ENCODE data around the gene SECTM1. TPM values are rescaled to one million over a fixed set of nuclear protein-coding genes. Genes with fewer than 3 reads are reported as not detected.
"Not testable (repeated sequence)": the region's sequence is repeated elsewhere in the genome, so short reads cannot be mapped to it uniquely, and the experiment has no call there.

Gene SECTM1
- total RNA-seq, 2 experiments from 2014 or later: 18.3 to 18.5 TPM

DNA sequence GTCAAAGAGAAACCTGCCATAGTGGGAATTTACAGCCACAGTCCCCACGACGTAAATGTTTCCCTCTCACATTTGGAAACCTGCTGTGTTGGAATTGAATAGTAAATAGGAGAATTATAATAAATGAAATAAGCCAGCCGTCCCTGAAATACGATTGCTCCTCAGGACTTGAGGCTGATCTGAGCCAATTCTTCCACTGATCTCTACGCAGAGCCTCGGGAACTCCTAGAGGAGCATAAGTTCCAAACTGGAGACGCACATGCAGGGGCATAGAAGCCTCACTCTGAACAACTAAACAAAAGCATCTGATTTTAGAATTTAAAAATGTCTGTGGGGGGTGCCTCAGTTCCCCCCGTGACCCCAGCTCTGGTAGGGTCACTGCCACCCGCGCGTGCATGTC lies 15.3 kb upstream of the SECTM1 start:
- ChIA-PET POLR2A (no interaction called here), CTCF (interaction anchor here (0.6 to 1.9 kb wide), 2 partner anchors 48 to 311 kb away, joined by 3 to 6 read pairs; partner anchors contain the start of gene DCXR)
- peaks cover 12% of the 10 kb centered on the region for H3K27me3 Mint-ChIP-seq
- no peak for DNase-seq
- no peak overlapping the region for H3K27ac Mint-ChIP-seq
- no peaks in the 10 kb centered on the region for H3K36me3 Mint-ChIP-seq (ENCODE audit: low read depth)
- peaks cover 12% of the 10 kb centered on the region for H3K4me1 Mint-ChIP-seq
- no peak overlapping the region for H3K4me3 Mint-ChIP-seq
- H3K9me3 Mint-ChIP-seq: no peaks in the 10 kb centered on the region

DNA sequence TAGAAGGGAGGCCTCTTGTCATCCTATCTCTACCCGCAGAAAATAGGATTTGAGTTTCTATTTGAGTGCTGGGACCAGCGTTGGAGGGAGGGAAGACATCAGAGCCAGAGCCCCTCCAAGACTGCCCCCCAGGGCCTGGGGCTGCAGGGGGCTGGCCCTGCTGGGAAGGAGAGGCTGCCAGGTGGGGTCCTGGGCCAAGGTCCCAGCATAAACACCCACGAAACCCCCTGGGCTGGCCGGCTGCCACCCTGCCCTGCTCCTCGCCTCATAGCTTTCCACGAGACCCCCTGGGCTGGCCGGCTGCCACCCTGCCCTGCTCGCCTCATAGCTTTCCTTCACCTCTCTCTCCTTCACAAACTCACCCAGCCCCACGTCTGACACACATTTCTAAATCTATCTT lies 14.9 kb upstream of the SECTM1 start:
- no peak for DNase-seq
- ChIA-PET CTCF (interaction anchor here (0.6 to 1.9 kb wide), 2 partner anchors 47 to 311 kb away, joined by 3 to 6 read pairs; partner anchors contain the start of gene DCXR), POLR2A (no interaction called here)
- Mint-ChIP-seq H3K4me1 (peaks cover 12% of the 10 kb centered on the region), H3K9me3 (no peaks in the 10 kb centered on the region), H3K36me3 (ENCODE audit: low read depth) (no peaks in the 10 kb centered on the region), H3K27ac (no peak overlapping the region), H3K27me3 (peaks cover 15% of the 10 kb centered on the region), H3K4me3 (no peak overlapping the region)

DNA sequence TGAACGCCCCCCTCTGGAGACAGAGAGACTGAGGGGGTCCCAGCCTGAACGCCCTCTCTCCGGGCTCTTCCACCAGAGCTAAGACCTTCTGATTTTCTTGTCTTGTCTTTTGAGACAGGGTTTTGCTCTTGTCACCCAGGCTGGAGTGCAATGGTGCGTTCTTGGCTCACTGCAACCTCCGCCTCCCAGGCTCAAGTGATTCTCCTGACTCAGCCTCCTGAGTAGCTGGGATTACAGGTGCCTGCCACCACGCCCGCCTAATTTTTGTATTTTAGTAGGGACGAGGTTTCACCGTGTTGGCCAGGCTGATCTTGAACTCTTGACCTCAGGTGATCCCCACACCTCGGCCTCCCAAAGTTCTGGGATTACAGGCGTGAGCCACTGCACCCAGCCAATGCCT lies 14.4 kb upstream of the SECTM1 start:
- CTCF ChIA-PET; DNase-seq; H3K9me3 Mint-ChIP-seq; H3K36me3 Mint-ChIP-seq (ENCODE audit: low read depth); POLR2A ChIA-PET; H3K4me3 Mint-ChIP-seq; H3K27ac Mint-ChIP-seq: not testable (repeated sequence)
- Mint-ChIP-seq H3K27me3 (peaks cover 15% of the 10 kb centered on the region), H3K4me1 (peaks cover 12% of the 10 kb centered on the region)

DNA sequence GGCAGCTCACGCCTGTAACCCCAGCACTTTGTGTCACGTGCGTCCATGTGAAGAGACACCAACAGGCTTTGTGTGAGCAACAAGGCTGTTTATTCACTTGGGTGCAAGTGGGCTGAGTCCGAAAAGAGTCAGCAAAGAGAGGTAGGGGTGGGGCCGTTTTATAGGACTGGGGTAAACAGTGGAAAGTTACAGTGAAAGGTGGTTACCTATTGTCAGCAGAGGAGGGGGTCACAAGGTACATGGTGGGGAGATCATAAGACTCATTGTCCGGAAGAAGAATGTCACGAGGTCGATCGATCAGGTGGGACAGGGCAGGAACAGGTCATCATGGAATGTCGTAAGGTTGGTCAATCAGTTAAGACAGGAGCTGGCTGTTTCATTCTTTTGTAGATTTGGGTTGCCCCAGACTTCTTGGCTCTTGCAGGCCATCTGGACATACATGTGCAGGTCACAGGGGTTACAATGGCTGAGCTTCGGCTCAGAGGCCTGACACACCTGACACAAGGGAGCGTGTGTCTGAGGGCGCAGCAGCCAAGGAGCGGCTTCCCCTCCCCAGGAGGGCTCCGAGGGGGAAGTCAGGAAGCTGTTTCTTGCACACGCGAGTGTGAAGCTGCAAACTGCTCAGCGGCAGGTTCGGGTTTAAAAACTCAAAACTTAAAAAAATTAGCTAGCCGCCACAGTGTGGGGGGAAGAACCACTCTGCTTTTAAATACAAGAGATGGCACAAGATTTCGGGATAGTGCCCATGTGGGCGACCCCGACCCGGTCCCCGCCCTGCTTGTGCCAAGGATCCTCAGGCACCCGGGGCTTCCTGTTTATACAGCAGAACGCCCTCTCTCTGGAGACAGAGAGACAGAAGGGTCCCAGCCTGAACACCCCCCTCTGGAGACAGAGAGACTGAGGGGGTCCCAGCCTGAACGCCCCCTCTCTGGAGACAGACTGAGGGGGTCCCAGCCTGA lies 13.1 kb upstream of the SECTM1 start:
- CTCF ChIA-PET: no interaction called here
- Mint-ChIP-seq H3K36me3 (ENCODE audit: low read depth) (no peaks in the 10 kb centered on the region), H3K27me3 (peaks cover 15% of the 10 kb centered on the region), H3K27ac (no peak overlapping the region), H3K9me3 (no peaks in the 10 kb centered on the region), H3K4me3 (no peak overlapping the region), H3K4me1 (peaks cover 7% of the 10 kb centered on the region)
- no peak for DNase-seq
- POLR2A ChIA-PET: interaction anchor here (1.1 kb wide), 1 partner anchor 9 kb away, joined by 3 read pairs; no protein-coding TSS in a partner anchor

DNA sequence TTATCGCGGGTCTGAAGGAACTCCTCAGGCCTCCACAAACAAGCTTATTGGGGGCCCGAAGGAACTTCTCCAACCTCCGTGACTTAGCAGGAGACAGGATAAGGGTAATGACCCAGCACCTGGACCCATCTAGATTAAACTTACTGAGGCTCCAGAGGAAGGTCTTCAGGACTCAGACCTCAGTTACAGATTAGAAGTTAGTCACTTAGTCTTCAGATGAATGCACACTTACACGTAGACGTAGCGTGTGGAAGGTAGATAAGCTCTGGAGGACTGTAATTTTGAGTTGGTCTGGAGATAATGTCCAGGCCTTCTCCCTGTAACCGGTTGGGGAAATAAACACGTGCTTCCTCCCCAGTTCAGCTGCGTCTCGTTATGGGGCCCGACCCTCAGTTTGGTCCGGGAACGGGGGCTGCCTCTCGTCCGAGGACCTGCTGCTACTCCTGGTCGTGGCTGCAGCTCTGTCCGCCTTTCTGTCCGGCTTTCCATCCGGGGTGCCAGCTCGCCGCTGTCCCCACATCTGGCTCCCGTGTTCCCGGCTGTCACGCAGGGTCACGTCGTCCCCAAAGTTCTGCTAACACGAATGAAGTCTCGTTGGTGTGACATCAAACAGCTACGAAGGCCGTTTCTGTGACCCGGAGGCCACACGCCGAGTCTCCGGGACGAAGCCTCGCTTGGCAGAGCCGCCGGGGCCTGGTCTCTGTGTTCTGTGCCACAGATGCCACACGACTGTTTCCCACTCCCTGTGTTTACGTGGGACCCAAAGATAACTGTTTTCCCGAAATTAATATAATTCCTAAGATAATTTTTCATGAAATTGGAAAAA lies 11.8 kb upstream of the SECTM1 start:
- Mint-ChIP-seq H3K27ac (no peak overlapping the region), H3K27me3 (peaks cover 15% of the 10 kb centered on the region), H3K4me1 (peaks cover 6% of the 10 kb centered on the region), H3K4me3 (no peak overlapping the region), H3K9me3 (peaks cover 4% of the 10 kb centered on the region), H3K36me3 (ENCODE audit: low read depth) (no peaks in the 10 kb centered on the region)
- no peak for DNase-seq
- ChIA-PET POLR2A (interaction anchor here (0.6 kb wide), 1 partner anchor 55 kb away, joined by 3 read pairs; no protein-coding TSS in a partner anchor), CTCF (interaction anchor here (0.6 kb wide), 1 partner anchor 60 kb away, joined by 4 read pairs; no protein-coding TSS in a partner anchor)

DNA sequence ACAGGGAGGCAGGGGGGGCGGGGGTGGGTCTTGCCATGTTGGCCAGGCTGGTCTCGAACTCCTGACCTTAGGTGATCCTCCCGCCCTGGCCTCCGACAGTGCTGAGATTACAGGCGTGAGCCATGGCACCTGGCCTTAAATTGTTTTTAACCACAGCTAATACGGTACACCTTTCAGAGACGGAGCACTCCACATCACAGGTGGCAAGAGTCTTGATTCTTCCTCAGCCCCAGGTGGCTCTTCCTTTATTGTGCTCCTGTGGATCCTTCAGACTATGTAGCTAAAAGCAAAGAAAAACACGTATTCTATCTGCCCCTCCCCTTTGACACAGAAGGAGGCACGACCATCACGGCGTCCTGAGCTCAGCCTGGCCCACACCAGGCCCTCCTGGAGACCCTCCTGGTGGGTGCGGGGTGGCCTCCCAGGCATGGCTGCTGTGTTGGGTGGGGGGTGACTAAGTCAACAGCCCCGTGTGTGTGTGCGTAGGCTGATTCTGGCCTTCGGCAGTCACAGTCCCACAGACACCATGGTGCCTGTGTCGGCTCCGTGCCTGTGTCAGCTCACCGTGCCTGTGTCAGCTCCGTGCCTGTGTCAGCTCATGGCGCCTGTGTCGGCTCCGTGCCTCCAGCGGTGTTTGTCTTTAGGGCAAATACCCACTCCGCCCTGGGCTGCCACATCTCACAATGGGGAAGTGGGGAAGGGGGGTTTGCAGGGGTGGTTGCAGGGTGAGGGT lies 10.8 kb upstream of the SECTM1 start:
- H3K4me3 Mint-ChIP-seq: no peak overlapping the region
- peaks cover 8% of the 10 kb centered on the region for H3K4me1 Mint-ChIP-seq
- no peak for DNase-seq
- peaks cover 13% of the 10 kb centered on the region for H3K27me3 Mint-ChIP-seq
- POLR2A ChIA-PET: interaction anchor here (0.6 kb wide), 1 partner anchor 73 kb away, joined by 3 read pairs; no protein-coding TSS in a partner anchor
- no peaks in the 10 kb centered on the region for H3K36me3 Mint-ChIP-seq (ENCODE audit: low read depth)
- no peak overlapping the region for H3K27ac Mint-ChIP-seq
- peaks cover 4% of the 10 kb centered on the region for H3K9me3 Mint-ChIP-seq
- CTCF ChIA-PET: interaction anchor here (0.7 kb wide), 1 partner anchor 227 kb away, joined by 3 read pairs; no protein-coding TSS in a partner anchor

DNA sequence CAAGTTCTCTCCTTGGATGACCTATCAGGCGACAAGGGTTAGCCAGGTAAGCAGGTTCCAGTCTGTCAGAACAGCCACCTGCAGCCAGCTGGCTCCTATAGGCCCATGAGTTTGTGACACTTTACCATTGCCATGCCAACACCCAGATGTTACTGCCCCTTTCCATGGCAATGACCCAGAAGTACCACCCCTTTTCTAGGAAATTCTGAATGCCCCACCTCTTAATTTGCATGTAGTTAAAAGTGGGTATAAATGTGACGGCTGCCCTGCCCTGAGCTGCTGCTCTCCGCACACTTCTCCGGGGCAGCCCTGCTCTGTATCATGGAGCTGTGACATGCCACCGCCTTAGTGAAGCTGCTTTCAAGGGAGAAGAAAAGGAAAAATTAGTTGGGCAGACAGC lies 10.0 kb upstream of the SECTM1 start:
- Mint-ChIP-seq H3K27ac (no peak overlapping the region), H3K4me1 (peaks cover 16% of the 10 kb centered on the region), H3K36me3 (ENCODE audit: low read depth) (no peaks in the 10 kb centered on the region), H3K9me3 (peaks cover 4% of the 10 kb centered on the region), H3K27me3 (peaks cover 11% of the 10 kb centered on the region), H3K4me3 (no peak overlapping the region)
- ChIA-PET POLR2A (interaction anchor here (0.6 kb wide), 1 partner anchor 74 kb away, joined by 3 read pairs; no protein-coding TSS in a partner anchor), CTCF (interaction anchor here (0.7 kb wide), 2 partner anchors 71 to 226 kb away, joined by 3 read pairs; no protein-coding TSS in a partner anchor)
- no peak for DNase-seq

DNA sequence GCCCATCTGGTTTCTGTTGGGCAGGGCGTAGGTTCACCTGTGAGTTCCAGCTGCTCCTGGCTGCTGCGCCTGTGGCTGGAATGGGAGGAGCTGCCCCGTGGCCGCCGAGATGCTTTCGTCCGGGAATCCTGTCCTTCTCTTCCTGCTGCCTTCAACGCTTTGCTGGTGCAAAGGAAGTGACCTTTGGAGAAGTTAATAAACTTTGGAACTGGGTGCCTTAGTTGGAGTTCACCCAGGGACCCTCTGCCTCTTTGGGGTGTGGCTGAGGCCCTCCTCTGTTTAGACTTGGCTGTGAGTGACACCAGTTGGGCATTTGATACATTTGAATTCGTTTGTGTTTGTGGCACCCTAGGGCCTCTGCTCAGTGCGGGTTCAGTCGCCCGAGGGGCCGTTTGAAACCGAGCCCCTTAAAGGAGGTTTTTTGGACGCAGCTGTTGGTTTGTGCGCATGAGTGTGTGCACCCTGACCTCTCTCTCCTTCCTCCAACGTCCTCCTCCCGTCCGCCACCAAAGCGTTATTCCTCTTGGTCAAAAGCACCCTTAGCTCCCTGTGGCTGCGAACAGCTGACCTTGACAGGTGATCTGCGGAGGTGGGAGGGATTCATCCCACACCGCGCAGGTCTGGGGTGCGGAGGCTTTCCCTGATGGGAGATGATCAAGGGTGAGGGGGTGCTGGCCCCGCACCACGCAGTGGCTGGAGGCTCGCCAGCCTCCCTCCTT lies 9.0 kb upstream of the SECTM1 start:
- Mint-ChIP-seq H3K4me3 (no peak overlapping the region), H3K27me3 (peaks cover 13% of the 10 kb centered on the region), H3K27ac (no peak overlapping the region), H3K36me3 (ENCODE audit: low read depth) (no peaks in the 10 kb centered on the region), H3K4me1 (peaks cover 18% of the 10 kb centered on the region), H3K9me3 (peaks cover 4% of the 10 kb centered on the region)
- POLR2A ChIA-PET: no interaction called here
- no peak for DNase-seq
- CTCF ChIA-PET: no interaction called here

DNA sequence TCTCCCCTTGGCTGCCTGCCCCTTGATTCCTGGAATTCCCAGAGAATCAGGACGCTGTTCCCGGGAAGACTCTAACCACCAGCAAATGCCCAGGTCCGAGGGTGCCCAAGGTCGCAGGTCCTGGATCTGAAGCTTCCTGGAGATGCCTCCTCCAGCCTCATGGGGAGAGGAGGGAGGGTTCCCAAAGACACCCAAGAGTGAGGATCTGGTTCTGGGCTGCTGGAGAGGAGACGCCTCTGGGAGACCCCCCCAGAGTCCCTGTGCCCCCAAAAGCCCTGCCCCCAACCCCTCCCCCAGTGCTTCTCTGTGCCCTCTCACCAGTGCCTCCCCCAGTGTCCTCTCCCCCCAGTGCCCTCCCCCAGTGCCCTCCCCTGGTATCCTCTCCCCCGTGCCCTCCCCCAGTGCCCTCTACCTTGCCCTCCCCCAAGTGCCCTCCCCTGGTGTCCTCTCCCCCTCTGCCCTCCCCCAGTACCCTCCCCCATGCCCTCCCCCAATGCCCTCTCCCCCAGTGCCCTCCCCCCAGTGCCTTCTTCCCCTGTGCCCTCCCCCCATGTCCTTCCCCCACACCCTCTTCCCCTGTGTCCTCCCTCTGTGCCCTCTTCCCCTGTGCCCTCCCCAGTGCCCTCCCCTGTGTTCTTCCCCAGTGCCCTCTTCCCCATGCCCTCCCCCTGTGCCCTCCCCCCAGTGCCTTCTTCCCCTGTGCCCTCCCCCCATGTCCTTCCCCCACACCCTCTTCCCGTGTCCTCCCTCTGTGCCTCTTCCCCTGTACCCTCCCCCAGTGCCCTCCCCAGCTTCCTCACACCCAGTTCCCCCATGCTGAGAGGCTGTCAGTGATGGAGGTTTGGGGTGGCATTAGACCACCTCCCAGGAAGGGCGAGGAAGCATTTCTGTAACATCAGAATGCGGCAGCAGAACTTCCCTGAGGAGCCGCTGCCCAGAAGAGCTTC lies 6.3 kb upstream of the SECTM1 start:
- POLR2A ChIA-PET: no interaction called here
- CTCF ChIA-PET: no interaction called here
- no peak overlapping the region for H3K27ac Mint-ChIP-seq

DNA sequence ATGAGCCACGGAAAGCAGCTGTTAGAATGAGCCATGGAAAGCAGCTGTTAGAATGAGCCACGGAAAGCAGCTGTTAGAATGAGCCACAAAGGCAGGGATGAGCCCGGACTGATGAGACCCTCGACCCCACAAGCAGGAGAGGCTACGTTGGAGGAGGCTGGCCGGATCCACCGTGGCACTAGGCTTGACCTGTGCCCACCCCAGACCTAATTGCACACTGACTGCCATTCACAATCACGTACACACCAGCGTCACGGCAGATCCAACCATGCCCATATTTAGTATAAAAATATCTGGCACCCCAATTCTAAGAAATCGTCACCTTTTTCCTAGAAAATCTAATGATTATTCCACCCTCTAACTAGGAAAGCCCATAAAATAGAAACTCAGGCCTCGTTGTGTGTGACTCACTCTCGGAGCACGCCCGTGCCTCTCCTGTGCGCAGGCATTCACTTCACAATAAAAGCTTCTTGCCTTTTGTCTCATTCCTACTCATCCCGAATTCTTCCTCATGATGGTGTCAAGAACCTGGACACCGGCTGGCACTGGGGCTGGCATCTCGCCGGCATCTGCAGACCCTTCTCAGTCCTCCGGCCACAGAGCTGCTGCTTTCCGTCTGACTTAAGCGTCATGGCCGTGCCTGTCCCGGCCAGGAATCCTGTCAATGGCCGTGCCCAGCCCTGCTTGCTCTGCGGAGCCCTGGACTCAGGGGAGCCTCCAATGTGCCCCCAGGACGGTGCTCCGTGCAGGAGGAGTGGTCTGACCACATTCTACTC lies 5.5 kb upstream of the SECTM1 start:
- Mint-ChIP-seq H3K36me3 (ENCODE audit: low read depth) (no peaks in the 10 kb centered on the region), H3K27ac (peak overlapping the region; percentile 53), H3K4me3 (peak overlapping the region; percentile 1), H3K9me3 (peaks cover 4% of the 10 kb centered on the region), H3K4me1 (peaks cover 35% of the 10 kb centered on the region), H3K27me3 (peaks cover 10% of the 10 kb centered on the region)
- ChIA-PET POLR2A (interaction anchor here (1.3 kb wide), 1 partner anchor 42 kb away, joined by 3 read pairs; no protein-coding TSS in a partner anchor), CTCF (interaction anchor here (1.5 kb wide), 1 partner anchor 56 kb away, joined by 4 read pairs; no protein-coding TSS in a partner anchor)
- no peak for DNase-seq

More for the DNA sequence above, 6.3 kb upstream of the SECTM1 start:
- peaks cover 10% of the 10 kb centered on the region for H3K27me3 Mint-ChIP-seq
- no peak overlapping the region for H3K4me3 Mint-ChIP-seq
- peaks cover 4% of the 10 kb centered on the region for H3K9me3 Mint-ChIP-seq
- DNase-seq: no peak
- no peaks in the 10 kb centered on the region for H3K36me3 Mint-ChIP-seq (ENCODE audit: low read depth)
- peaks cover 28% of the 10 kb centered on the region for H3K4me1 Mint-ChIP-seq

Measured in activated CD4-positive, alpha-beta memory T cell treated with anti-CD3 and anti-CD28 coated beads, Interleukin-2, amount 10 ng/mL, durations not matched to agents 7 days and 5 days (primary cell).